Panc1 (cell line): ENCODE results near the gene IFNL4. TPM values are rescaled to one million over a fixed set of nuclear protein-coding genes. Genes with fewer than 3 reads are reported as not detected.

Experiments used
- ATAC-seq: fragments of 200-7000 bp; cut with Tn5 transposase; 2 replicates; pipeline ENCODE4 v1.9.1; 2020; ENCODE audit warnings: mild to moderate bottlenecking, moderate library complexity
- BruUV-seq: library from RNA; stranded (reverse); fragments of 400-500 nt; replicated peaks from 2 replicates; lab custom pipeline; 2021; lab: Mats Ljungman, UMichigan
- CTCF ChIA-PET: fragments of 300-600 bp; sonication (Branson Sonifier 250); formaldehyde crosslinking; loops from one replicate; lab custom pipeline; 2022; ENCODE audit warnings: antibody characterized with exemption; lab: Charles Lee
- POLR2A ChIA-PET: fragments of 300-600 bp; sonication (Branson Sonifier 250); formaldehyde crosslinking; loops from one replicate; lab custom pipeline; 2022; ENCODE audit warnings: antibody characterized with exemption; lab: Charles Lee
- DNase-seq: peaks from one replicate; pipeline ENCODE4 v3.0.0-alpha.2; 2010; ENCODE audit warnings: low read depth, low spot score
- H3K27ac ChIP-seq: 2 replicates; pipeline ENCODE4 v1.5.1; 2011; ENCODE audit warnings: mild to moderate bottlenecking, low read length, inconsistent platforms
- H3K27me3 ChIP-seq: fragments of 200-500 bp; sonication (Bioruptor generic); 2 replicates; pipeline ENCODE4 v1.6.0; 2014; ENCODE audit warnings: low read length, inconsistent platforms; ENCODE audit not compliant: control insufficient read depth, insufficient read depth
- H3K36me3 ChIP-seq: fragments of 200-500 bp; sonication (Bioruptor generic); 2 replicates; pipeline ENCODE4 v1.5.1; 2014; ENCODE audit warnings: inconsistent platforms, mild to moderate bottlenecking, low read length, moderate library complexity; ENCODE audit not compliant: control insufficient read depth, insufficient read depth
- H3K4me1 ChIP-seq: 2 replicates; pipeline ENCODE4 v1.5.1; 2011; ENCODE audit warnings: inconsistent platforms, mild to moderate bottlenecking, low read length, moderate library complexity; ENCODE audit not compliant: control insufficient read depth, insufficient read depth
- H3K4me3 ChIP-seq, 2 experiments: 2 replicates each; pipeline ENCODE4 v1.5.1; 2011 to 2012; ENCODE audit warnings: low read depth in 2 of 2, low read length in 2 of 2, mild to moderate bottlenecking in 2 of 2, inconsistent platforms in 1 of 2, moderate library complexity in 1 of 2
- H3K9me3 ChIP-seq: fragments of 200-500 bp; sonication (Bioruptor generic); 2 replicates; pipeline ENCODE4 v1.5.1; 2014; ENCODE audit warnings: low read depth, mild to moderate bottlenecking, inconsistent platforms, low read length, moderate library complexity; ENCODE audit not compliant: control insufficient read depth, insufficient read depth
- CTCF ChIP-seq: fragments of 450-650 bp; IDR thresholded peaks from 2 replicates; pipeline ENCODE4 v1.5.1; 2017; ENCODE audit warnings: mild to moderate bottlenecking
- POLR2AphosphoS5 ChIP-seq: IDR thresholded peaks from 2 replicates; pipeline ENCODE4 v1.6.1; 2012; ENCODE audit warnings: mild to moderate bottlenecking, low read depth, low read length, moderate library complexity
- REST ChIP-seq, 2 experiments: IDR thresholded peaks; 2 replicates each; pipeline ENCODE4 v1.6.1; 2011 to 2012; ENCODE audit warnings: low read depth in 2 of 2, control low read depth in 1 of 2, low read length in 1 of 2, mild to moderate bottlenecking in 1 of 2, moderate library complexity in 1 of 2; ENCODE audit not compliant: insufficient read depth in 1 of 2
- SIN3A ChIP-seq: IDR thresholded peaks from 2 replicates; pipeline ENCODE4 v1.6.1; 2012; ENCODE audit warnings: low read depth, mild to moderate bottlenecking, low read length, moderate library complexity, borderline replicate concordance; ENCODE audit not compliant: insufficient read depth
- TCF7L2 ChIP-seq: IDR thresholded peaks from 2 replicates; pipeline ENCODE4 v1.6.1; 2011; ENCODE audit warnings: mild to moderate bottlenecking, low read depth, low read length, inconsistent platforms
- in situ Hi-C: cut with HindIII; loops from 2 replicates; pipeline ENCODE4 v1.10.0; 2016; ENCODE audit warnings: low sequenced_read_pairs, low pct_unique_long_range_greater_than_20kb
- intact Hi-C: fragments of 100-400 bp; cut with micrococcal nuclease; formaldehyde crosslinking; loops from one replicate; pipeline ENCODE4 v1.10.0; 2022; ENCODE audit not compliant: unreplicated experiment
- total RNA-seq: library from RNA; stranded (reverse); gene quantifications from one replicate; pipeline ENCODE4 v1.2.1, GENCODE V29; 2021; ENCODE audit not compliant: unreplicated experiment

IFNL4 gene
- total RNA-seq, 1 experiment from 2014 or later = not detected

GRCh38 chr19:39252458-39252857 lies 3.8 kb upstream of the IFNL4 start:
- CTCF ChIA-PET = interaction anchor here (0.6 to 1.0 kb wide), 3 partner anchors 25 to 220 kb away, joined by 3 to 10 read pairs (median 4); partner anchors contain the start of gene FBXO27
- no peak for DNase-seq

GRCh38 chr19:39251846-39252245 lies 3.2 kb upstream of the IFNL4 start:
- Histone ChIP-seq H3K36me3 (no peaks in the 10 kb centered on the region), H3K27me3 (peaks cover 3% of the 10 kb centered on the region; the same call in 1 of the 2 replicates), H3K27ac (no peak overlapping the region), H3K9me3 (no peaks in the 10 kb centered on the region), H3K4me1 (no peaks in the 10 kb centered on the region), H3K4me3 (no peak overlapping the region)
- DNase-seq (no peak), ATAC-seq (no peak)
- in situ Hi-C loops = loop anchor here (5.0 kb wide), 3 partner anchors 35 to 185 kb away; no protein-coding TSS in a partner anchor
- TF ChIP-seq SIN3A = no peak
- TF ChIP-seq POLR2AphosphoS5 = no peak
- TF ChIP-seq TCF7L2 = no peak
- no peak for TF ChIP-seq REST (IDR thresholded peaks at IDR 0.05; ENCODE audit: insufficient read depth in 1 of 2, low read depth in 2 of 2, low read length in 1 of 2)
- no peak for TF ChIP-seq CTCF
- intact Hi-C loops = no loop called here
- CTCF ChIA-PET = interaction anchor here (0.7 to 1.1 kb wide), 6 partner anchors 24 to 909 kb away, joined by 3 to 10 read pairs (median 4); no protein-coding TSS in a partner anchor
- POLR2A ChIA-PET = interaction anchor here (0.5 kb wide), 1 partner anchor 60 kb away, joined by 3 read pairs; no protein-coding TSS in a partner anchor
- BruUV-seq = no TSS peak

More at GRCh38 chr19:39252458-39252857, 3.8 kb upstream of the IFNL4 start:
- TF ChIP-seq REST (IDR thresholded peaks at IDR 0.05; ENCODE audit: insufficient read depth in 1 of 2, low read depth in 2 of 2, low read length in 1 of 2) (no peak), CTCF (no peak), TCF7L2 (no peak), SIN3A (no peak), POLR2AphosphoS5 (no peak)
- no peak overlapping the region for H3K4me3 ChIP-seq
- POLR2A ChIA-PET = no interaction called here
- no peak overlapping the region for H3K27ac ChIP-seq
- no peaks in the 10 kb centered on the region for H3K4me1 ChIP-seq
- intact Hi-C loops (no loop called here), in situ Hi-C loops (loop anchor here (5.0 kb wide), 3 partner anchors 35 to 185 kb away; no protein-coding TSS in a partner anchor)
- H3K9me3 ChIP-seq = no peaks in the 10 kb centered on the region
- H3K36me3 ChIP-seq = no peaks in the 10 kb centered on the region
- no TSS peak for BruUV-seq
- no peak for ATAC-seq
- peaks cover 3% of the 10 kb centered on the region; the same call in 1 of the 2 replicates for H3K27me3 ChIP-seq
